ENCODE measurements around the gene ZNF566.

Gene ZNF566

DNA sequence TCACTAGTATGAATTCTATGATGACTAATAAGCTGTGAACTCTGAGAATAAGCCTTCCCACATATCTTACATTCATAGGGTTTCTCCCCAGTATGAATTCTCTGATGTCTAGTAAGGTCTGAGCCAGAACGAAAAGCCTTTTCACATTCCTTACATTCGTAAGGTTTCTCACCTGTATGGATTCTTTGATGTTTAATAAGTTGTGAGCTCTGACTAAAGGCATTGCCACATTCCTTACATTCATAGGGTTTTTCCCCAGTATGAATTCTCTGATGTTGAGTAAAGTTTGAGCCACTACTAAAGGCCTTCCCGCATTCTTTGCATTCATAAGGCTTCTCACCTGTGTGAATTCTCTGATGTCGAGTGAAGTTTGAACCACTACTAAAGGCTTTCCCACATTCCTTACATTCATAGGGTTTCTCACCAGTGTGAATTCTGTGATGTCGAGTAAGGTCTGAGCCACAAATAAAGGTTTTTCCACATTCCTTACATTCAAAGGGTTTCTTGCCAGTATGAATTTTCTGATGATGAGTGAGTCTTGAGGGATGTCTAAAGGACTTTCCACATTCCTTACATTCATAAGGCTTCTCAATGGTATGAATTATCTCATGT, 40.2 kb downstream of the ZNF566 start:
- DNase-seq (ENCODE audit: low spot score): no peak

DNA sequence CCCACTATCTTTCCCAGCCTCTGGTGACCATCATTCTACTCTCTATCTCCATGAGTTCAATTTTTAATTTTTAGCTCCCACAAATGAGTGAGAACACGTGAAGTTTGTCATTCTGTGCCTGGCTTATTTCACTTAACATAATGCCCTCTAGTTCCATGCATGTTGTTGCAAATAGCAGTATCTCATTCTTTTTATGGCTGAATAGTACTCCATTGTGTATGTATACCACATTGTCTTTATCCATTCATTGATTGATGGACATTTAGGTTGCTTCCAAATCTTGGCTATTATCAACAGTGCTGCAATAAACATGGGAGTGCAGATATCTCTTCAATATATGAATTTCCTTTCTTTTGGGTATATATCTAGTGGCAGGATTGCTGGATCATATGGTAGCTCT, 48.0 kb downstream of the ZNF566 start:
- no peak for DNase-seq (ENCODE audit: low spot score)

DNA sequence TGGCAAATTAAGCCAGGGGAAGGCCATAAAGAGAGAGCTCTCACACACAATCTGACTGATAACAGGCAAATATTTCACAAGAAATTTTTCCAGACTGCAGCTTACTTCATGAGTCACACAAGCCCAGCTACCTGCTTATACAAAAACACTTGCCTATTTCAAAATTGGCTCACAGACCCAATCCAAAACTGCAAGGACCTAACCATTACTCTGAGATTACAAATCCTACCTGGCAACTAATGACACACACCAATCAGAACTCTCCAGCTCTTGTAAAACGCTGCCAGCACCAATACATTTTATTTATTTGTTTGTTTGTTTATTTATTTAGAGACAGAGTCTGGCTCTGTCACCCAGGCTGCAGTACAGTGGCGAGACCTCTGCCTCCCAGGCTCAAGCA, 52.8 kb downstream of the ZNF566 start:
- peak; percentile 6 for DNase-seq (ENCODE audit: low spot score)

DNA sequence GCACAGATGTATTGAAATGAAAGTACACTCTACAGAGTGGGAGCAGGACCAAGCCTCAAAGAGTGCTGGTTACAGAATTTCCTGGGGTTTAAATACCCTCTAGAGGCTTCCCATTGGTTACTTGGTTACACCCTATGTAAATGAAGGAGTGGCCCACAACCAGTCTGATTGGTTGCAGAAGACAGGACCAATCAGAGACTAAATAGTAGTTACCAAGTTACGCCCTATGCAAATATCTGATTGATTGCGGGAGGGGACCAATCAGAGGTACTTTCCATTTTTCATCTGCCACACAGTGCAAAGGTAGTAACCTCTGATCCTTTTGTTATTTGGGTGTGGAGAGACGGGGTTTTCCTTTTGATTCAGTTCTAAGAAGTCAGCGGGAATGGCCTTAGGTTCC, 65.4 kb downstream of the ZNF566 start:
- no peak for DNase-seq (ENCODE audit: low spot score)

DNA sequence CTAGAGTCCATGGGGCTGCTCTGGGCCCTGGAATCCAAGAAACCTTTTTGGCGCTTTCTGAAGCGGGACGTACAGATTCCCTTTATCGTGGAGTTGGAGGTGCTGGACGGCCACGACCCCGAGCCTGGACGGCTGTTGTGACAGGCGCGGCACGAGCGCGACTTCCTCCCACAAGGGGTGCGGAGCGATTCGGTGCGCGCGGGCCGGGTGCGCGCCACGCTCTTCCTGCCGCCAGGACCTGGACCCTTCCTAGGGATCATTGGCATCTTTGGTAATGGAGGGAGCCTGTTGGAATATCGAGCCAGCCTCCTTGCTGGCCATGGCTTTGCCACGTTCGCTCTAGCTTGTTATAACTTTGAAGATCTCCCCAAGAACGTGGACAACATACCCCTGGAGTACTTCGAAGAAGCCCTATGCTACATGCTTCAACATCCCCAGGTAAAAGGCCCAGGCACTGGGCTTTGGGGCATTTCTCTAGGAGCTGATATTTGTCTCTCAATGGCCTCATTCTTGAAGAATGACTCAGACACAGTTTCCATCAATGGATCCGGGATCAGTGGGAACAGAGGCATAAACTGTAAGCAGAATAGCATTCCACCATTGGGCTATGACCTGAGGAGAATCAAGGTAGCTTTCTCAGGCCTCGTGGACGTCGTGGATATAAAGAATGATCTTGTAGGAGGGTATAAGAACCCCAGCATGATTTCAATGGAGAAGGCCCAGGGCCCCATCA, 67.4 kb downstream of the ZNF566 start:
- no peak for DNase-seq (ENCODE audit: low spot score)

DNA sequence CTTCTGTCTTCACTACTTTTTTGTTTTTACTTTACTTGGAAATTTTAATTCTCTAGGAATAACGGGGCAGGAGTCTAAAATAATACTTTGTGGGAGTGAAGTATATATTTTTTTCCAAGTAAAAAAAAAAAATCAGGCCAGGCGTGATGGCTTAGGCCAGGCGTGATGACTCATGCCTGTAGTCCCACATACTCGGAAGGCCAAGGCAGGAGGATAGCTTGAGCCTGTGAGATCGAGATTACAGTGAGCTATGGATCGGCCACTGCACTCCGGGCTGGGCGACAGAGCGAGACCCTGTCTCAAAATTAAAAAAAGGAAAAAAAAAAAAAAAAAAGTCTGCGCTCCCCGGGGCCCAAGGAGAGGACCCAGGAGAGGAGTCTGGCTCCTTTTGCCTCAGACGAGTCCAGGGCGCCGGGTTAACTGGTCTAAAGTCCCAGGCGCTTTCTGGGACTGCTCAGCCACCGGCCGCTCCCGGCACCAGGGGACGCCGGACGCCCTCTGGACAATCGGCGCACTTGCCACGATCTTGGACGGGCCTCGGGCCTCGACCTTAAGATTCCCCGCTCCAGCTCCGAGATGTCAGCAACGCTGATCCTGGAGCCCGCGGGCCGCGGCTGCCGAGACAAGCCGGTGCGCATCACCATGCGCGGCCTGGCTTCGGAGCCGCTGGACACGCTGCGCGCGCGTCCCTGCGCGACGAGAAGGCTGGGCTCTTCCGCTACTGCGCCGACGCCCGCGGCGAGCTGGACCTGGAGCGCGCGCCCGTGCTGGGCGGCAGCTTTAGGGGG, 68.2 kb downstream of the ZNF566 start:
- peak; percentile 23 for DNase-seq (ENCODE audit: low spot score)

DNA sequence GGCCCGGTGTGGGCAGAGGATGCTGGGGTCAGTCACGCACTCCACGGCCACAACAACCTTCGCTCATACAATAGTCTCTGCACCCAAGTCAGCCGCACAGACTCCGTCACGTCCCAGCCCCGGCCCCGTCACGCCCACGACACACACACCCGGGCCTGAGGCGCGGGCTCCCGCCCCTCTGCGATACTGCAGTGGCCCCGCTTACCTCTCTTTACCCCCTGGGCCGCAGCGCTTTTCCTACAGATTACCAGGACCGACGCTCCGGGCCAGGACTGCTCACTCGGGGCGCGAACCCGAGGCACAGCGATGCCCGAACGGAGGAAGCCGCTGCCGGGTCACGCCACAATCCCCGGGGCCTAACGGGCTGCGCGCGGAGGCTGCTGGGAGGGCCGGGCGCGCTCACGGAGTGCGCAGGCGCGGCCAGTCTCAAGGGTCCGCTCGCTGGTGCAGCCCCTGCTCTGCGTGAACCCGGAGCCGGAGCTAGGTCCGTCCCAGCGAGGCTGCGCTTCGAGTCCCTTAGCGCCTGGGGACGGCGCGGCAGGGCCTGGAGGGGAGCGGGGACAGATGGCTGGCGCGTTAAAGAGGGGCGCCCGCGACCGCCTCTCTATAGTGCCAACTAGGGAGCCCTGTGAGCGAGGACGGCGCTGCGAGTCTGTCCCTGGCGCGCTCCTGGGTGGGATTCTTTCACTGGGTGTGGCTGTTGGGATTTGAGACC, 70.9 kb downstream of the ZNF566 start, which contains the start of gene ZFP82:
TSS of gene ZFP82 (minus strand) at position 358 of the 715 bp plus-strand sequence. CDS start 8,855 bp downstream, outside the sequence.
- DNase-seq (ENCODE audit: low spot score): peak; percentile 86

DNA sequence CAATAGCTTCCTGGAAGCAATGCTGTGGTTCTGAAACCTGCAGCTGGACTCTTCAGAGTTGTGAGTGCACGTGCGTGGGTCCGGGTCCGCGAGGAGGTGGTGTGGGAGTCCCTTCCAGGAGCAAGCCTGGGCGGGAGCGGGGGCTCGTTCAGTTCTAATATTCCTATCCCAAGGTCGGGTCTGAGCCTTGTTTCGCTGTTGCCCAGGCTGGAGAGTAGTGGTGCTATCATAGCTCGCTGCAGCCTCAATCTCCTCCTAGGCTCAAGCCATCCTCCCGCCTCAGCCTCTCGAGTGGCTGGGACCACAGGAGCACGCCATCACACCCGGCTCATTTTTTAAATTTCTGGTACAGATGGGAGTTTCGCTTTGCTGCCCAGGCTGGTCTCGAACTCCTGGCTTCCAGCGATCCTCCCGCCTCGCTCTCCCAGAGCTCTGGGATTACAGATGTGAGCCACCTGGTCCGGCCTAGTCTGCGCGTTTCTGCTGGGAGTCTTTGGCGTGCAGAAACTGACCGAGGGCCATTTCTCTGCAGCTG, 71.5 kb downstream of the ZNF566 start:
- no peak for DNase-seq (ENCODE audit: low spot score)

DNA sequence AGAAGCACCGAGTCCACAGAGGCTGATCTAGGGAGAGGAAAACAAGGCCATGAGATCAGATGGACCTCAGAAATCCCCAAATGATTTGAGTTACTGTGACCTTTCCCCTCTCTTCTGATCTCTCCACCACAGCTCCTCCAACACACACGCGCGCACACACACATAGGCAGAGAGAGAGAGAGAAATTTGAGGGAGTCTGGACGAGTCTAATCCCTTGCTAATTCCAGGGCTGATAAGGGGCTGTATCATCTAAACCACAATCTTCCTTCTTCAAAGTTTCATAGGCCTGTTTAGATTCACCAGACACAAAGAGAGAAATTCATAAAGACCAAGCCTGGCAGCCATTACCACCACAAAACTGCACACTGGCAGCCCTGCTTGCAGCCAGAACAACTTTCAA, 79.5 kb downstream of the ZNF566 start:
- no peak for DNase-seq (ENCODE audit: low spot score)

DNA sequence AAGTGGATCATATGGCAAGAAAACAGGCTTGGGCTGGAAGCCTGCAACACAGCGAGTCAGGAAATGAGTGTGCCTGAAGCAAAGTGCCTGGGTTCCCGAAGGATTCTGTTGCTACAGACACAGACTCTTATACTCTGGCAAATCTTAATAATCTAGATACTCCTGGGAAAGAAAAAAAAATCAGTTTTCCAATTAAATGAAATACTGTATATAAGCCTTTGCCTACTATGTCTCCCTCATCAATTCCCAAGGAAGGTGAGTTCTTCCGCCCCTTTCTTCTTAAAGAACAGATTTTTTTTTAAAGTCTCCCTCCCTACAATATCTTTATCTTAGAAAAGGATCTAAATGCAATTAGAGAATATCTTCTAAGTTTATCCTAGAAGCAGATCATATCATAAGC, 81.3 kb downstream of the ZNF566 start:
- no peak for DNase-seq (ENCODE audit: low spot score)

DNA sequence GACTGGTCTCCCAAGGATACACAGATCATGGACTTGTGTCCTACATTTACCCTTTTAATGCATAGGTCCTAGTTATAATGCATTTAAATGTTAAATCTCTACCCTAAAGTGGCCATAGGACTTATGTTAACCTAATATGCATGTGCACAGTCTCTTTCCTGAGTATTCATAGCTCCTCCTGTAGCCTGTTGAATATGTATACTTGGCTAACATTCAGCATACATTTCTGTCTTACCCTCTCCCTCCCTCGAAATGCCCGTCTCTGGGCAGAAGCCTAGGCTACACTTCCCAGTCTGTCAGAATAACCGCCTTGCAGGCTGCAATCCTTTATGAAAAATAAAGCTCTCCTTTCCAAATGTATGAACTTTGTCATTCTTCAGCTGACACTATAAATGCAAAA, 84.9 kb downstream of the ZNF566 start:
- no peak for DNase-seq (ENCODE audit: low spot score)

DNA sequence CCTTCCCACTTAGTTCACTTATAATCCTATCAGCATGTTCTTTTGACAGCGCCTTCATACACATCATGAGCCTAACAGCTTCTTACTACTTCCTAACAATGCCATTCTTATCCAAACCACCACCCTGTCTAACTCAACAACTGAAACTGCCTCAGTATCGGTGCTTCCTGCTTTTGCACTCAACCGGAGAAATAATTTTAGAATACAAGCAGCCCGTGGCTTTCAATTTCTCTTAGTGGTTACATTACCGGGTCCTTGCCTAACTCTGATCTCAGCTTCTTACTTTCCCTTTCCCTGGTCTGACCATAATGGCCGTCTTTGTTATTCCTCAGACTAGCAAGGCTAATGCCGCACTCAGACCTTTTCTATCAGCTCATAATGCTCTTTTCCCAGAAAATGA, 87.9 kb downstream of the ZNF566 start:
- no peak for DNase-seq (ENCODE audit: low spot score)

DNA sequence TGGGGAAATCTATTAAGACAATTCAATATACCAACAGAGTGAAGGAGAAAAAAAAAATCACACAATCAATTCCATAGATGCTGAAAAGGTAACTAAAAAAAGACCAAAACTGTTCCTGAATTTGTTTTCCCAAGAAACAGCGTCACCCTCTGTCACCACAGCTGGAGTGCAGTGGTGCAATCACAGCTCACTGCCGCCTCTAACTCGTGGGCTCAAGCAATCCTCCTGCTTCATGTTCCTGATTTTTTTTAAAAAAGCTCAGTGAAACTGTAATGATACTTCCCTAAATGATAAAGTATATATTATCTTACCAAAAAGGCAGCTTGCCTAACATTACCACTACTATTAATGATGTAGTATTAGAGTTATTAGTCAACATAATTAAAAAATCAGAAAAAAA, 90.8 kb downstream of the ZNF566 start:
- no peak for DNase-seq (ENCODE audit: low spot score)

All from SK-N-DZ (cell line).